Heart left ventricle (tissue), 13 donors: Measurements from ENCODE around the gene CFAP70.

Experiments used
- CTCF ChIP-seq, 12 donors: fragments of 200-600 bp; sonication (generic) in 4 of 12; IDR thresholded peaks; one replicate each; pipeline versions ENCODE4 v1.5.0 to v1.8.0; 2018 to 2022; ENCODE audit warnings: antibody characterized with exemption in 12 of 12, mild to moderate bottlenecking in 5 of 12
- POLR2A ChIP-seq, 2 donors: fragments of 450-650 bp; IDR thresholded peaks; one replicate each; pipeline ENCODE4 v1.6.1; 2017; ENCODE audit warnings: antibody characterized with exemption in 2 of 2, mild to moderate bottlenecking in 2 of 2, moderate library complexity in 2 of 2
- donor health status: ischemic (EF 13 %, LVEDD 7.1; RV severe dilation, severe dysfunction).
- donor health status: DM: no; HTN: yes; CAD: no.
- donor health status: DM: no; HTN: no; CAD: no.
- donor health status: ischemic (EF 25% LVEDD 6.9; RV normal size, moderate dysfunction).
- donor health status: ischemic (EF 25% LVEDD 5.7; RV mildly dilated, moderate dysfunction).
- donor health status: ischemic (EF 35%, LVEDD 5.7; RV mildly dilated, moderate dysfunction).
- donor health status: nonischemic (EF 11% LVEDD 7.7; RV severe dilation, severe dysfunction).
- donor health status: DM: yes; HTN: yes; CAD: no.
- donor health status: PGD.
- donor health status: ischemic (EF 29% LVEDD 5.4; RV normal size, mild dysfunction).
- donor health status: nonischemic (EF 23%, LVEDD 6.1; RV moderate dilation, normal function).

GRCh38 chr10:73401636-73402035 lies 43.0 kb upstream of the CFAP70 start:
- TF ChIP-seq CTCF (IDR thresholded peaks at IDR 0.05) (no peak), POLR2A (IDR thresholded peaks at IDR 0.05) (no peak)
